HG03060 (cell line): ENCODE data around the gene GNAQ.

ENCODE experiments used
- ATAC-seq: cut with Tn5 transposase; IDR thresholded peaks from one replicate; pipeline ENCODE4 v1.9.1; 2021; ENCODE audit warnings: low read depth, moderate number of reproducible peaks; ENCODE audit not compliant: unreplicated experiment

Gene GNAQ

DNA sequence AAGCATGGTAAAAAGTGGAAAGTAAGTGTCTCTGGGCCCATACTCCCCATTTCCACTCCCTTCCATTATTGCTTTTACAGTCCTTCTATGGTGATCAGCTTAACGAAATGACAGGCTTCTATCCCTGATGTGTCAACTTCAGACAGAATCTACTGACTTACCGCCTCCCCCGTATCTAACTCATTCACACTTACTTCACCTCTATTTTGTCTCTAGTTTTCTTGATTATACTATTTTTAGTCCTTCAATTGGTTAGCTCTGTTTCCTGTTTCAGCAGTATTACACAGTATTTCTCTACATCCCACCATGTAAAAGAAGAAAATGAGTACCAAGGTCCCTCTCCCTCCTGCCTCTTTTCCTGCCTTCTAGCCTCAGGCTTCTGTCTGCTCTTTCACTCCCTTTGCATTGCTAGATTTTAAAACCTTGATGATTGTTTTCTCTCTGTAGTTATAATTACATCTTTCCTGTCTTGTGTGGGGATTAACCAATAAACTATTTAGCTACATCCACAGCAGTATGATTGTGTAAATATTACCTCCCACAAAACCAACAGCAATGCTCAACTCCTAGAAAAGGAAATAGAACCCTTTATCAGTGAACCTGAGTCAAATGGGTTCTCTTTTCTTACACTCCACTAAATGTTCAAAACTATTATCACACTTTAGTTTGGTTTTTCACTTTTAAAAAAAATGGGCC lies 53.4 kb downstream of the GNAQ start:
- no peak for ATAC-seq

DNA sequence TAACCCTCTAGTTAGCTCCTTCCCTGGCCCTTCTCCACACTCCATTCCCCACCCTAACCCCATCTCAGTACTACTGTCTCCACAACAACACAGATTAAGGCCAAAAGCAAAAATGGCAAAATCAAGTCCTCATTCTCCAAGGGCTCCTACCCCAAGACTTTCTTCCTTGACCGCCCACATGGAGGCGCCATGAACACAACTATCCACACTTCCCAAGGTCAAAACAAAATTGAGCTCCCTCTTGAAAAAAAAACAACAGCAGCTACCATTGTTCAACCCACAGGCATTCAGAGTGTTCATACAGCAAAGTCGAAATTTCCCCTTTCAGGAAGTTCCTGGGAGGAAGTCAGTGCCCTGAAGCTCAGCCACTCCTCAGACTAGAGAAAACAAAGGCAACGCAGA lies 54.4 kb downstream of the GNAQ start:
- ATAC-seq = no peak

DNA sequence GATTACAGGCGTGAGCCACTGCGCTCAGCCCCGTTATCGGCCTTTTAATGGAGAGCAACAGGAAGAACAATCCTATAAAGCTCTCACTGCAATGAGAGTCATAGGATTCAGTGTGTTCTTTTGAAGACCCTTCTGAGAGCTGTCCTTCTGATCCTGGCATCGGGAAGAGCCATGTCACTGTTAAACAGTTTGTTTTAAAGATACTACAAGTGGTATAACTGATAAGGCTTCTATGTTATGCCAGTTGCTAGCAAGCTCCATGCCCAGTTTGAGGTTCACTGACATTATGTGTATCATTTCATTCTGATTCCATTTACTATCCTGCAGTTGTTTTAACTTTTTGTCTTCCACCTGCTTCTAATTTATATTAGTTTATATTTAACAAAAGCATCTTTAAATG lies 55.8 kb downstream of the GNAQ start:
- ATAC-seq = no peak

- no peak for ATAC-seq
Measured at GRCh38 chr9:77975036-77975435, 56.6 kb downstream of the GNAQ start.

DNA sequence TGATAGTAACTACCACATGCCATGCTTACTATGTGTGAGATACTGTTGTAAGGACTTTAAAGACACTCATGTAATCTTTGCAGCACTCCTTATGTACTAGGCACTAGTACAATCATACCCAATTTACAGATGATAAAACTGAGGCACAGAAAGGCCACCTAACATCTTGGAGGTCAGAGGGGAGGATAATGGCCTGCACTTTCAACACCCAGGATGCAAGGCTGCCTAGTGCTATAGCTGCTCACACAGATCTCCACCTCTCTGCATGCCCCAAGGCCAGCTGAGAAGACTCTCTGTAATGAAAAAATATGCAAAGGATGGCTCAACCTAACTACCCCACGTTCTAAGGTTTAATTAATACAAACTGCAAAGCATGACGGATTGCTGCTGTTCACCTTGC lies 57.2 kb downstream of the GNAQ start:
- no peak for ATAC-seq

GRCh38 chr9:77969083-77969482 lies 62.5 kb downstream of the GNAQ start:
- ATAC-seq = no peak

GRCh38 chr9:77968506-77968905 lies 63.1 kb downstream of the GNAQ start:
- ATAC-seq = no peak

GRCh38 chr9:77966718-77967117 lies 64.9 kb downstream of the GNAQ start:
- ATAC-seq = no peak

GRCh38 chr9:77965445-77966123 lies 66.0 kb downstream of the GNAQ start:
- ATAC-seq = no peak

DNA sequence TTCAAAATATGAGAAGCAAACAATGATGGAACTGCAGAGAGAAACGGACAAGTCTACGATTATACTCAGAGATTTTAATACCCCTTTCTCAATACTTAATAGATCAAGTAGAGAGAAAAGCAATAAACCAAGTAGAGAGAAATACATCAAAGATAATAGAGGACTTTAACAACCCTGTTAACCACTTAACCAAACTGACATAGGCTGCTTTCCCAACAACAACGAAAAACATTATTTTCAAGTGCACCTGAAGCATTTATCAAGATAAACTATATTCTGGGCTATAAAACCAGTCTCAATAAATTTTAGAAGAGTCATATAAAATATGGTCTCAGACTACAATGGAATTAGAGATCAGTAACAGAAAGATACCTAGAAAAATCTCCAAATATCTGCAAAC lies 67.4 kb downstream of the GNAQ start:
- ATAC-seq = no peak

- no peak for ATAC-seq
Measured at GRCh38 chr9:77961541-77961940, 70.1 kb downstream of the GNAQ start.

DNA sequence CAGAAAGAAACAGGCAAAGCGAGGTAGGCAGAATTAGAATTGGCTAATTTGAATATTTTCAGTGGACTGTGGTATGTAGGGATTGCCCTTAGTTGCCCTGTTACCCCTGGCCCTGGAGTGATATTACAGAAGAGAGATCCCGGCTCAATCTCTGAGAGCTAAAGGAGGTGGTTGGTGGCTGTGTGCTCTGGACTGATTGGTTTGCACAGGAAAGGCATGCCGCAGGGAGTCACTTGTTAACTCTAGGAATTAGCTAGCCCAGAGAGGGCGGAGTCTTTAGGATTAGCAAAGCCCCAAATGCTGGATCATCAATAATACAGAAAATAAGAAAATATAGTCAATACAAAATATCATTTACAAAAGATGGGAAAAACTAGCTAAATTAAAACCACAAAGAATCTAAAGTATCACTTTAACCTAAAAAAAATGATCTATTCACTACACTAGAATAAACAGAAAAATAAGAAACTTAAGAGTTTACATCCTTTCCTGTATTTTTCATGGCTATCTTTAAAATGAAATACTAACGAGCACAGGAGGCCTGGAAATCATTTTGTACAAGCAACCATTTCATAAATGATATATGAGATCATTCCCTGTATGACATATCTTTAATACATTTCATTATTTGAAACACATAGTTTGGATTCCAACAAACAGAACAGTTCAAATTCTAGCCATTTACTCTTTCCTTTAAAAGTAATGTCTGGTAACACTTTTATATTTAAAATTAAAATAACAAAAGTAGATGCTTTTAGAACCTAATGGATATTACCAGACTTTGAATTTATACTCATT lies 71.1 kb downstream of the GNAQ start:
- no peak for ATAC-seq

DNA sequence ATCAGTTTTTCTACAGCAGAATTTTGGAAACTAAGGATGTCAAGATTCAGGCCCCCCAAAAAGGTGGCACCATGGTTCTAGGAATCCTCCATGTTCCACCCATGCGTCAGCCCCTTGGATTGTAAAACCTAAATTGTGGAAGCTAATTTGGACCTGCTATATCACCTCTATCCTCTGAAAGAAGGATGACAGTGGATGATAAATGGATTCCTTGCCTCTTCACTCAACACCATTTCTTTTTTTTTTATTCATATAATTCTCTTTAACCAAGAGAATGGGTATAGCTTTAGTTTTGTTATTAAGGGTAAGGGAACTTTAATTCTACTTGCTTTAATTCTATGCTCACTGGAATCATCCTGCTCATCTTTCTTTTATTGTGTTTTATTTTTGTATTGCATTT lies 71.8 kb downstream of the GNAQ start:
- no peak for ATAC-seq

DNA sequence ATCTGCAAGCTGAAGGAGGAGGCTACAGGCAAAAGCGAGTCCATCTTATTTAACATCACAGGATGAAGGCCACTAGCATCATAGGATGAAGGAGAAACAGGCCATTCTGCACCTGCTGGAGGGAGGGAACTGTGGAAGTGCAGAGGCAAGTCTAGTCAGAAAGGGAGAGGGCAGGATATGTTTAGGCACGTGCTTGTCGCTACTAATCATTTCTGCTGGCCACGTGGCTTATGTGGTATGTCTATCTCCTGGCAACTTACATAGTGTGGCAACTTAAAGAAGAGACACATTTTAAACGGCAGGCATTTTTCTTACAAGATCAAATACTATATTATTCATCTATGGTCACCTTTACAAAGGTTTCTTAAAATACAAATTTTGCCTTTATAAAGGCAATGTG lies 74.0 kb downstream of the GNAQ start:
- no peak for ATAC-seq

GRCh38 chr9:77956555-77956954 lies 75.1 kb downstream of the GNAQ start:
- no peak for ATAC-seq

GRCh38 chr9:77954666-77955015 lies 77.0 kb downstream of the GNAQ start:
- ATAC-seq = no peak

DNA sequence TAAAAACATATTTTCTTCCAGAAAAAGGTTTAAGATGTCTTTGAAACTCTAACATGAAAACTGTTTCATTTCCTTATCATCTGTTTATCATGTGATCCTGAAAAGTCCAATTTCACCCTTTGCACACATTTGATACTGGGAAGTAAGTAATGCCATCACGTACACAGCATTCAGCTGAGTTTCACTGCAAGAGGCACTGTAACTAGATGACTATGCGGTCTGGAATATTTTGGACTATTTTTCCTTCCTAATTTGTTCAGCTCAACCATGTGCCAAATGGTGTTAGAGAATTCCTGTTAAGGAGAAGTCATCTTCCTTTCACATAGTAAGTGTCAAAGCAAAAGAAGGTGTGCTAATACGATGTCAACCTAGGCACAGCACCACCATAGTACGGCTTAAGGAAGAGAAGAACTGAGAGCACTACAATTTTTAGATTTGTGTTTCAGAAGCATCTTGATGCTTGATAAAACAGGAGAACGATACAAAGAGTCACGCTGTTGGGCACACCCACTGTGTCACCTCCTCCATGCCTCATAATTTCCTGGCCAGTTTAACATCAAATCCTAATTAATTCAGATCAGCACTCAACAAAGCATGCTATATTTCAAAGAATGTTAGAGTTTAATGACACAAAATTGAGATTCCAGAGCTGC lies 77.5 kb downstream of the GNAQ start:
- no peak for ATAC-seq

DNA sequence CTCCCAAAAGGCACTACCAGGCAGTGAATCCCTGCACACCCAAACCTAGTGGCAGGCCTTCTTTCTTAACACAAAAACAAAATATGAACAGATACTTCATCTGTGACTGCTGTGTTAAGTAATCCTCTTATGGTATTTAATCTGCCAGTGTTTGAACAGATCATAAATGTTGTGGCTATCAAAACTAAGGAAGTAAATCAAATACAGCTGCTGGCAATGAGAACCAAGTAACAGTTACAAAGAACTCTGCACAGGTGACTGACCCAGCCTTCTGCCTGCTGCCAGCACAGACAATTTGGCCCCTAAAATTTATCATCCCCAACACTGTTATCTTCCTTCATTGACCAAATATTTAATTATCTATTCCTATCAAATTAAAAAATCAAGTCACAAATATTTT lies 78.0 kb downstream of the GNAQ start:
- no peak for ATAC-seq

- no peak for ATAC-seq
Measured at GRCh38 chr9:77952635-77953328, 78.8 kb downstream of the GNAQ start.

- ATAC-seq = no peak
Measured at GRCh38 chr9:77951369-77951768, 80.2 kb downstream of the GNAQ start.
